AML-193 (cell line): ENCODE data around the gene PTPRM.

ENCODE experiments used
- DNase-seq, 2 experiments: peaks; one replicate each; lab custom pipeline; 2025; lab: John Stamatoyannopoulos, UW

Gene PTPRM

GRCh38 chr18:7757175-7757574, 190.1 kb downstream of the PTPRM start:
- no peak for DNase-seq

GRCh38 chr18:7758764-7759163, 191.6 kb downstream of the PTPRM start:
- no peak for DNase-seq

GRCh38 chr18:7760967-7761948, 194.1 kb downstream of the PTPRM start:
- no peak for DNase-seq

- DNase-seq: no peak
These were observed 197.3 kb downstream of the PTPRM start for GRCh38 chr18:7764405-7764804.

DNA sequence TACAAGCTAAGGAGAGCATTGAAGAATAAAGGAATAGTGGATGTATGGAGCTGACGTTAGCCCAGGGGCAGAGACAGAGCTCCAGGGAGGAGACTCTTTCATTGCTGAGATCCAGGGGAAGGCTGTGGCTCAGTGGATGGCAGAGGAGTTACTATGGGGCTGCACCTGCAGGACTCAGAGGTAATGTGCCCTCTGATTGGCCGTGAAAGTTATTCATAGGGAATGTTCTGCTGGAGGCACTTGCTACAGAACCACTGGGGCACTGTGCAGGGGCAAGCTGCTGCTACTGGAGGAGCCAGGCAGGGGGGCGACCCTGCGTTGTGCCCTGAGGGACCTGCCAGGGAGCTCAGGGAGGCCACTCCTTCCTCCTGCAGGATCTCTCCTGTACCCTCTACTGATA, 199.2 kb downstream of the PTPRM start:
- DNase-seq: no peak

DNA sequence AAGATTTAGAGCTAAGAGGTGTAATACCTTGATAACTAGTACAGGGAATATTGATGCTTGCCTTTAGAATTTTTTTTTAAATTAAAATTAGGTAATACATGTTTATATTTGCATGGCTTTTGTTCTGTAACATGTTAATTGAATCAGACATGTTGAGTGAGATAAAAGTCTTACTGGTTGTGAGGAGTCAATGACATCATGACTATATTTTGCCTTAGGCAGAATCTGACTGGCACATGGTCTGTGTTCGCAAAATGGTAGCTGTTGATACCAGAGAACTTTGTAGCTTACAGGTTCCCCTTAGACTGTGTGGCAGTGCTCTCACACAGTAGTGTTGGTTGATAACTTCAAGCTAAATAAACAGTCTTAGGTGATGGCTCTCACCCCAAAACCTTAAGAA, 199.7 kb downstream of the PTPRM start:
- no peak for DNase-seq

- DNase-seq: no peak
These were observed 203.8 kb downstream of the PTPRM start for GRCh38 chr18:7770908-7771307.

- no peak for DNase-seq
These were observed 205.4 kb downstream of the PTPRM start for GRCh38 chr18:7772510-7772888.

- no peak for DNase-seq
These were observed 205.8 kb downstream of the PTPRM start for GRCh38 chr18:7772951-7773350.

DNA sequence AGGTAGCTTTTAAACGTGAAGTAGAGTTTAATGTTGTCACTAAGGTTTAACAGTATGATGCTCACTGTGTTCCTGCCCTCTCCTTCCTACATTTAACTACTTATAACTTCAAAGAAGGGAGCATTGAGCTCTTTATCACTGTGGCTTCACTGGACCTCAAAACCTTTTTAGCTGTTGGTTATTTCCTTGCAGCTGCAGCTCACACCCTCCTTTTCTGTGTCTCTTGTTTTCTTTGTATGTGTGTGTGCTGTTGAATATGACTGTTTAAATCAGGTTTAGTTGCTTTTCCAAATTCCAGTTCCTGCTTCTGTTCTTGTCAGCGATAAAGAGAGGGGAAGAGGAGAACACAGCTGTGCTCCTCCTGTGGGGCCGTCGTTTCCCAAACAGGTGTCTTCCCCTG, 208.0 kb downstream of the PTPRM start:
- no peak for DNase-seq

- no peak for DNase-seq
These were observed 208.7 kb downstream of the PTPRM start for GRCh38 chr18:7775843-7776242.

DNA sequence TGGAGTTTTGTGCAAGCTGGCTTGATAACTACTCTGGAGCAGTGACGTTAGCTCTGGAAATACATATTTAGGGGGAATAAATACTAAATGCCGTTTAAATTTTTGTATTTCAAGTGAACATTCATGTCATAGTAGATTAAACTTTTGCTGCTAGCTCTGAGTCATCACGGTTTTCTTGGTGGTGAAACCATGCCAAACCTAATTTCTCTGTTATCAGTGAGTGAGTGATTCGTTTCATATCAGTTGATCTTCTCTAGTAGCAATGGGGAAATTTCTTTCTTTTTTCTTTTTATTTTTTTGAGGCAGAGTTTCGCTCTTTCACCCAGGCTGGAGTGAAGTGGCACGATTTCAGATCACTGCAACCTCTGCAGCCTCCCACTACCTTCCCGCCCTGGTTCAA, 211.1 kb downstream of the PTPRM start:
- DNase-seq: no peak

DNA sequence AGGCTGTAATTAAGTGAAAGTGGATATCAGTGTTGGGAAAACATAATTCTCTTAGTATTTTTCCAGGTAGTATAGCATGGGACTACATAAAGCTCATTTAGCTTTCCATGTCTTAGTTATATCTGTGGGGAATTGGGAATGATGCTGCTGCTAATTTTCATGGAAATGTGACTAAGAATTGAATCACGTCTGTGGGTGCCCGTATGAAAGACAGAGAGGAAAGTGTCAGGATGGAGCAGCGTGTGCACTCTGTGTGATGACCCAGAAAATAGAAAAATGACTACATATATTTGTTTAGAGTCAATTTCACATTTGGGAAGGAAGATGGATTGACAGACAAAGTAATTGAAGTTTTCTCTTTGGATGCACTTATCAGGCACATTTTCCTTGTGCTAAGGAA, 212.1 kb downstream of the PTPRM start:
- DNase-seq: no peak

DNA sequence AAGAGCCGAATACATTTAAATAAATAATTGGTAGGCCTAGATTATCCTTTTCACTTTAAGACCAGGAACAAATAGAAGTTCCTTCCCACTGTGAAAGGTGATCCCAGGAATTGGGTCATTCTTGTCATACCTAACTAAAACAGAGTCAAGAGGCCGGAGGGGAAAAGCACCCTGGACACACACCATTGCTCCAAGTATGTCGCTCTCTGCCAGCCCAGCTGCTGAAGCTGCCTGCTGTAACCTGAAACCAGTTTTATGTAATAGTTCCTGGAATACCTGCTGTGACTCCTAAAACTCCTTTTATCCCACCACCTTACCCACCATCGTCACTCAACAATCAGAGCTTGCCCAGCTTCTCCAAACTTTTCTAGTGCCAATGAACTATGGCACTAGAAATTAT, 217.1 kb downstream of the PTPRM start:
- DNase-seq: no peak

DNA sequence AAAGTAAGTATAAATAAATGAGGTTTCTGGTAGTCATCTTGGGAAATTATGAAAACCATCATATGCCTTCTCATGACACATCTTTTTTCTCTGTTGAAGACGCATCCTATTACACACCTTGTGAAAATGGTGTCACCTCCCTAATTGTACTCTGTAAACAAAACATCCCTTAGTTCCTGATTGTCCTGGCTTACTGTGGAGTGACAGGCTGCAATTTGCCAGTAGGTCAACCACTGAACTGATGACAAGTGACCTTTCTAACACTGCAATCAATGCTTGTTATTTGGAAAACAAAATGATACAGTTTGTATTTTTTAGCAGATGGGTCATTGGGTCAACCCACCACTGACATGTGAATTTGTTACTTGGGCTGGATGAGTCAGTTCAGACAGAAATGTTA, 219.5 kb downstream of the PTPRM start:
- no peak for DNase-seq

- no peak for DNase-seq
These were observed 220.2 kb downstream of the PTPRM start for GRCh38 chr18:7787339-7787738.

- no peak for DNase-seq
These were observed 222.9 kb downstream of the PTPRM start for GRCh38 chr18:7789856-7790552.

DNA sequence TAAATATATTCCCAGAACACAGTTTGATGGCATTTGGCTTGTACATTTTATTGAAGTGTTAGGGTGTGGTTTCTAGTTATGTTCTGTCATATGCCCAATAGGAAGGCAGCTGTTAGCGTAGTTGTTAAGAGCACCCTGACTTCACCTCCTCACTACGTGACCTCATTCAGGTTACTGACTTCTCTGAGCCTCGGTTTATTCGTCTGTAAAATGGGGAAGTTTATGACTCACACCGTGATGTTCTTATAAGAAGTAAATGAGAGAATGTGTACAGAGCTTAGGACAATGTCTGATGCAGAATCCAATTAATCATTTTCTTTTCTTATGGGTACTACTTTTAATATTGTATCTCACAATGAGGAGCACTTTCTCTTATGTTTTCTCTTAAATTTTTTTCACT, 226.0 kb downstream of the PTPRM start:
- no peak for DNase-seq

DNA sequence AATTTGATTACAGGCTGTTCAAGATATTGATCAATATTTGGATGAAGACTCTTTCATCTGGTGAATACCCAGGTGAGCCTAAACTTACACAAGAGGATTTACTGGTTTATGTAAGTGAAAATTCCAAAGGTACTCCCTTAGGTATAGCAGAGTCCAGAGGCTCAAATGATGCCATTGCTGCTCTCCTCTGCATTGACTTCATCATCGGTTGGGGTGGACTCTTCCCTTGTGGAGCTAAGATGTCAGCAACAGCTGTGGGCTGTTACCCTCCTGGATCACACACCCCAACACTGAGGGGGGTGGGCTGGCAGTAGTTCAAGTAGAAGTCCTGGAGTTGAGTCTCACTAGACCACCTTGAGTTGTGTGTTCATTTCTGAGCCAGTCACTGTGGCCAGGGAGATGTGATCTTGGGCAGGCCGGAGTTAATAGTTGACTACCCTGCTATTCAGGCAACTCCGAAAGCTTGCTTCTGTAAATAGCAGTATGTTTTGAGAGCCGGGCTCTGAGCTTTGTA, 236.9 kb downstream of the PTPRM start:
- no peak for DNase-seq

DNA sequence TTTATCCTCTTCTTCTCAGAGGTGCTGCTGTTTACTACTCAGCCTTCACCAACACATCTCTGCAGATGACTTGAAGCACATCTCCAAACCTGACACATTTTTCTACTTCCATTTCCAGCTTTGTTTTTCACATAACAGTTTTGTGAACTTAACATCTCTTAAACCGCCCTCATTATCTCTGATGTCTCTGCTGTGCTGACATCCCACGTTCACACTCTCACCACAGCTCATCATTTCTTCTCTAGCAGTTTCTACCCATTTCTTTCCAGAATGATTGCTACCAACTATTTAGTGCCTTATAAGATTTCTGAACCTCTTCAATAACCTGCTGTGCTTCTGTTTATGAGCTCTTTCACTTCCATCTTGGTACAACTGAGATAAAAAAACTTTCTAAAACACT, 238.0 kb downstream of the PTPRM start:
- DNase-seq: no peak

DNA sequence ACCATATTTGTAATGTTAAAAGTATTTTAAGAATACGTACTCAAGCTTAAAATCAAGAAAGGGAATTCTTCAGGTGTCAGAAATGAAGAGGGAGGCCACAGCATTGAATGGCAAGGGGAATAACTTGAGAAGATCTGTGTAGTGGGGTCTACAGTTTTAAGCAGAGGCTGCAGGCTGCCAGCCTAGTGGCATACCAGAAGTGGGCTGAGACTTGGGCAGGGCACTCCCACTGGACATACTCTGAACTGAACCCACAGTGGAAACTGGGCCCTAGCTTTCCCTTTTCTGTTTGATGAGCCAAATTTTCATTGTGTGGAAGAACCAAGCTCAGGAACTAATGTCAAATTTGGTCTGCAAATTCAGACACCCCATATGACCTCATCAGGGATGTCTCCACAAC, 238.8 kb downstream of the PTPRM start:
- no peak for DNase-seq

DNA sequence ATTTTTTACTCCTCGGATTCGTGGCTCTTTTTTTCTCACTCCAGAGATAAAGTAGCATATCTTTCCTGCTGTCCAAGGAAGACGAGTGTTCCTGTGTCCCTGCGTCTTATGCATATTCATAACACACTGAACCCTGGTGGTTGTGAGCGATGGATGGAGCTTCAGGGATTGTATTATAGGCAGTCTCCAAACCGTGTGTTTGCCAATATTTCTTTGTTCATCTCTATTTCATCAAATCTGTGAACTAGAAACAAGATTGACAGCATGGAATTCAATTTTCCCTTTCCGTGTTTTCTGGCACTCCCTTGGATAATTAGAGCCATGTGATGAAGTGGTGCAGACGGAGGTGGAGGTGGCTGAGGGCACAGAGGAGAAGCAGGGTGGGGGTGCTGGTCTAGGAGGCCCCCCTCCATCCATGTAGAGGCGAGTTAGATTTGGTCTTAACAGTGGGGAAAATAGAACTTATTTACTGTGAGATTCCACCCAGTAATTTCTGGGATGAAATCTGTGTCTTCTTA, 240.9 kb downstream of the PTPRM start:
- DNase-seq: no peak

GRCh38 chr18:7808992-7809391, 241.9 kb downstream of the PTPRM start:
- DNase-seq: no peak
